HG02588 (cell line): ENCODE results near the gene NLGN1.
"Not testable (repeated sequence)": the region's sequence is repeated elsewhere in the genome, so short reads cannot be mapped to it uniquely, and the experiment has no call there.

Experiments
- ATAC-seq: cut with Tn5 transposase; IDR thresholded peaks from one replicate; pipeline ENCODE4 v1.9.1; 2021; ENCODE audit warnings: mild to moderate bottlenecking, moderate library complexity; ENCODE audit not compliant: unreplicated experiment

The NLGN1 gene

DNA sequence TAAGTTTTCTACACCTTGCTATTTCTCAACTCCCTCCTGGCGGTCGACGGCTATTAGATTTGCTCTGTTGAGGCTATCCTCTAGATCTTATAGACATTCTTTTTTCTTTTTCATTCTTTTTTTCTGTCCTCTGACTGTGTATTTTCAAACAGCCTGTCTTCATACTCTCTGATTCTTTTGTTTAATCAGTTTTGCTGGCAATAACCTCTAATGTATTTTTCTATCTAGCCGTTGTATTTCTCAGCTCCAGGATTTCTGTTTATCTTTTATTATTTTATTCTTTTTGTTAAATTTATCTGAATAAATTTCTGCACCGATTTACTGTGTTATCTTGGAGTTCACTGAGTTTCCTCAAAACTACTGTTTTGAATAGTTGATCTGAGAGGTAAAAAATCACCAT, 31.5 kb downstream of the NLGN1 start:
- no peak for ATAC-seq

DNA sequence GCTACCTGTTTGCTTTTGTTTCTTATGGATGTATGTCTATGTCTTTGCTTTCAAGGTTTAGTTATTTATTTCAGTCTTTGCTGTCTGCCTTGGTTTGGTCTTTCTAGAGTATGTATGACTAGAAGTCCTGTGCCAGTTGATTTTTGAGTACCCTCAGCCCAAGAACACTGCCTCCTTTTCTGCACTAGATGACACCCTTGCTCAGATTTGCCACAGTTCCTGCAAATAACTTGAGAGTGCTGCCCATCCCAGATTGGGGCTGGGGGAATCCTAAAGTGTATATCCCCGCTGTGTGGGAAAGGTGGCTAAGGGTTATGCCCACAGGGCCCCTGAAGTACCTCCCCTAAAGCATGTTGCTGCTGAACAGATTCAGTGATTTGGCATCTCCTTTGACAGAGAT, 32.0 kb downstream of the NLGN1 start:
- no peak for ATAC-seq

- no peak for ATAC-seq
These were observed 33.0 kb downstream of the NLGN1 start for GRCh38 chr3:173430576-173430975.

GRCh38 chr3:173439004-173439403, 41.5 kb downstream of the NLGN1 start:
- no peak for ATAC-seq

DNA sequence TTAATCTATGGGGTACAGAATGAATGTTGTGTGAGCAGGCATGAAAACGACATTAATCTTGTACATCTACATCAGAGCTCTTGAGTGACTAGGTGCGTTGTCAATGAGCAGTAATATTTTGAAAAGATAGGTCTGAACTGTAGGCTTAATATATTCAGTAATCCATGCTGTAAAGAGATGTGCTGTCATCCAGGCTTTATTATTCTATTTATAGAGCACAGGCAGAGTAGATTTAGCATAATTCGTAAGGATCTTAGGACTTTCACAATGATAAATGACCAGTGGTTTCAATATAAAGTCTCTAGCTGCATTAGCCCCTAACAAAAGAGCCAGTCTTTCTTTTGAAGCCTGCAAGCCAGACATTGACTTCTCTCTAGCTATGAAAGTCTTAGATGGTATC, 43.0 kb downstream of the NLGN1 start:
- no peak for ATAC-seq

DNA sequence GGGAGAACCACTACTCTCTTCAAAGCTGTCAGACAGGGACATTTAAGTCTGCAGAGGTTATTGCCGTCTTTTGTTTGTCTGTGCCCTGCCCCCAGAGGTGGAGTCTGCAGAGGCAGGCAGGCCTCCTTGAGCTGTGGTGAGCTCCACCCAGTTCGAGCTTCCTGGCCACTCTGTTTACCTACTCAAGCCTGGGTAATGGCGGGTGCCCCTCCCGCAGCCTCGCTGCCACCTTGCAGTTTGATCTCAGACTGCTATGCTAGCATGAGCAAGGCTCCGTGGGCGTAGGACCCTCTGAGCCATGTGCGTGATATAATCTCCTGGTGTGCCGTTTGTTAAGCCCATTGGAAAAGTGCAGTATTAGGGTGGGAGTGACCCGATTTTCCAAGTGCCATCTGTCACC, 54.0 kb downstream of the NLGN1 start:
- not testable (repeated sequence) for ATAC-seq

DNA sequence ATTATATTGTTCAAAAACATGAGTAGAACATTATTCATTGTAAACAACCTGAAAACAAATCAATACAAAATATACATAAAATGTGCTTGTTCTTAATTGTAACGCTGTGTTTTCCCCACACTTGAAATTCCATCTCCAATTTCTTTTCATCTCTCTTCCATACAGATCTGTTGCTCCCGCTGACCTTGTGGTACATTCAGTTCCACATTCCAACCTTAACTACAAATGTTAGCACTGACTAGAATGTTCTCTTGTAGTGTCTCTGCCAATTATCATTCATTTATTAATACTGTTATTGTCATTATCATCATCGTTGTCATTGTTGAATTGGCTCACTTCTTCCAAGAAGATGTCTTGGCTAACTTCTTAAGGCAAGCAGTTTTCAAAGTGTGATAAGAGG, 65.7 kb downstream of the NLGN1 start:
- ATAC-seq = no peak

- no peak for ATAC-seq
These were observed 67.6 kb downstream of the NLGN1 start for GRCh38 chr3:173465112-173465511.

DNA sequence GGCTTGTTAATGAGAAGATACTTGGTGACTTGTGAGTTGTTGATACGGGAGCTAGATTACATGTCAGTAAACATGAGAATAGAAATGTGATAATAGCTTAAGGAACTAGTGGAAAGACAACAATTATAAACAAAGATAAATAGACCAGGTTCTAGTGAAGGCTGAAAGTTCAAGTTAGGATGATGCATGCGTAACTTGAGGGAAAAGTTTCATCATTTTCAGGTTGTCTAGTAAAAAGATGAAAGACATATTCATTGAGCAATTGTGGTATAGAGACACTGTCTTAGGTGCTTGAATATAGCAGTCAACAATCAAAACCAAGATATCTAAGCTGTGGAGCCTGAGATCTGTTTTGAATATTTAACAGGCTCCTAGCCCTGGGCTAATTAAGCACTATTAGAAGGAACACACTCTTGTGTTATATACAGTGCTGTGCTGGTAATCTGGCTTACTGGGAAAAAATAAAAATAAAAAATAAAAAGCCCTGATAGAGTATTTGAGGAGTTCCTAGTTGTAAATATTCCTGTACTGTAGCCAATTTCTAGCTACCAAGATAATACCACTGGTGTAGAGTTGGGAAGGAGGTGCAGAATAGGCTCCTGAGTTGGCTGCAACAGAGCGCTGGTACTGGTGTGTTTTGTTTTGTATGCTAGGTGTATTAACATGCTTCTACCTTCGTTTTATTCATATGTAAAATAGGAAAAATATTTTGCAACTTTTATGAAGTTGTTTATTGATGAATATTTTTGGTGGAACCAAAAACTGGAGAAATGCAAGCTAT, 68.5 kb downstream of the NLGN1 start:
- ATAC-seq = no peak

GRCh38 chr3:173467501-173467900, 70.0 kb downstream of the NLGN1 start:
- ATAC-seq = no peak

- ATAC-seq = no peak
These were observed 75.7 kb downstream of the NLGN1 start for GRCh38 chr3:173473237-173473636.

GRCh38 chr3:173479301-173479700, 81.8 kb downstream of the NLGN1 start:
- ATAC-seq = no peak

GRCh38 chr3:173501931-173502489, 104.5 kb downstream of the NLGN1 start:
- no peak for ATAC-seq

DNA sequence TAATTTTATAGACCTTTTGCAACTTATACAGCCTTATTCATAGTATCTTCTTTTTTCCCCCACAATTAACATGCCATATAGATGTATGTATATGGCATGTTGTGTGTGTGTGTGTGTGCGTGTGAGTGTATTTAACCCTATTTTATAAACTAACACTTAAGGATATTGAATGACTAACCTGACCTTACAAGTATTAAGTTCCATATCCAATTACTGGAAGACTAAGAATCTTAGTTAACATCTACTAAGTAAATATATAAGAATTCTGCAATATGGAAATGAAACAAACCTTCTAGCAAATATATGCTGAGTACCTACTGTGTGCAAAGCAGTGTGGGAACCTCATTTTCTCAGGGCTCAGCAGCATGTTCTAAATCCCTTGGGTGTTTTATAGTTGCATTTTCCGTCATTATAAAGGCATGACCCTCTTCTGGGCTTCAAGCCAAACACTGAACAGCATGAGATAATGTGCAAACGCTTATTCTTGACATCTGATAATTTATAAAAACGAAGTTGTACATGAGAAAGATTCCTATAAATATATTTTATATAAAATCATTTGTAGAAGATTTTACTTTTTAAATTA, 105.5 kb downstream of the NLGN1 start:
- no peak for ATAC-seq

GRCh38 chr3:173510565-173510964, 113.0 kb downstream of the NLGN1 start:
- no peak for ATAC-seq

DNA sequence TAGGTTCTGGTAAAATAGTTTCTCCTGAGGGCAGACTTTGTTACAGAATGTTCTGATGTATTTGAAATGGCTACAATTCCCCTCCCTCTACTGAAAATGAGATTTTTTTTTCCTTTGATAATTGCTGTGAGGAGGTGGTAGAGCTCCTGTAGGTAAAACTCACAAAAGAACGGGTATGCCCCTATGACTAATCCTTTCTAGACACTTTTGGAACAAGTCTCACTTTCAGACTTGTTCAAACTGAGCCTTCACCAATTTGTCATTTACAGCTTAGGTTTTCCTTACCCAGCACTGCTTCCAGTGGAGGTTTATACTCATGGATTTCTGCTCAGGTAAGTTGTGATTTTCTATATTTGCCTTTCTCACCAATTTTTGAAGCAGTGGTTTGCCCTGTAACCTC, 115.6 kb downstream of the NLGN1 start:
- peak; percentile 66 for ATAC-seq

GRCh38 chr3:173529062-173529711, 131.6 kb downstream of the NLGN1 start:
- peak; percentile 90 for ATAC-seq

DNA sequence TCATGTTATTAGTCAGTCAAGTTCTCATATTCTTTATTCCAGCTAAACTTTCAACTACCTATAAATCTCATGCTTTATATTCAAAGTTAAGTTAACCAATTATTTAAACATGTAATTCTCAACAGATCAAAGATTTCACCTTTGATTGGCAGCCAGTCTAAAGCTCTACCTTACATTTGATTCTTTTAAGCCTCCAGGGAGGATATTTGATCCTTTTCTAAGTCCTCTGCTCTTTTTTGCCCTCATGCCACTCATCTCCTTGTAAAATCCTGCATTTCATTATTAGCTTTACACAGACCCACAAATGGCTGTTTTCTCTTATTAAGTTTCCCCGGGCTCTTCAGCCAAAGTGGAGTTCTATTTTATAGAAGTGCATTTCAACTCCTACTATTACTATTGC, 134.1 kb downstream of the NLGN1 start:
- no peak for ATAC-seq

GRCh38 chr3:173538410-173538809, 140.9 kb downstream of the NLGN1 start:
- ATAC-seq = no peak

DNA sequence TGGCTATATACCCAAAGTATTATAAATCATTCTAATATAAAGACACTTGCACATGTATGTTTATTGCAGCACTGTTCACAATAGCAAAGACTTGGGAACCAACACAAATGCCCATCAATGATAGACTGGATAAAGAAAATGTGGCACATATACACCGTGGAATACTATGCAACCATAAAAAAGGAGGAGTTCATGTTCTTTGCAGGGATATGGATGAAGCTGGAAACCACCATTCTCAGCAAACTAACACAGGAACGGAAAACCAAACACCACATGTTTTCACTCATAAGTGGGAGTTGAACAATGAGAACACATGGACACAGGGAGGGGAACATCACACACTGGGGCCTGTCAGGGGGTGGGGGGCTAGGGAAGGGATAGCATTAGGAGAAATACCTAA, 148.0 kb downstream of the NLGN1 start:
- not testable (repeated sequence) for ATAC-seq

DNA sequence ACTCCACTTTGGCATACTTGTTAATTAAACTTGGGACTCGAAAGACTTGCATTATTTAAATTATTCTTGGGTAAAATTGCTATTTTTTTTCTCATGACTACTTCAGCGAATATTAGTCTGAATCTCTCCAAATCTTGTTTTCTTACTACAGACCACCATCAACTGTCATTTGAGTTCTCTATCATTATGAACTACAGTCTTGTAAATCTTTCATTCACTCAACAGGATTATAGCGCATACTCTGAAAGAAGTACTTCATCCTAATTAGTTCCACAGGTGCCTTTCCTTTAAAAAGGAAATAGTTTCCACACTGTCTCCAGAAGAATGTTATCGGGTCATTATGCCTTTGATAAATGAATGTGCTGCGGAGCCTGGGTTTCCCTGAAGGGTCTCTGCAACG, 149.5 kb downstream of the NLGN1 start:
- no peak for ATAC-seq

DNA sequence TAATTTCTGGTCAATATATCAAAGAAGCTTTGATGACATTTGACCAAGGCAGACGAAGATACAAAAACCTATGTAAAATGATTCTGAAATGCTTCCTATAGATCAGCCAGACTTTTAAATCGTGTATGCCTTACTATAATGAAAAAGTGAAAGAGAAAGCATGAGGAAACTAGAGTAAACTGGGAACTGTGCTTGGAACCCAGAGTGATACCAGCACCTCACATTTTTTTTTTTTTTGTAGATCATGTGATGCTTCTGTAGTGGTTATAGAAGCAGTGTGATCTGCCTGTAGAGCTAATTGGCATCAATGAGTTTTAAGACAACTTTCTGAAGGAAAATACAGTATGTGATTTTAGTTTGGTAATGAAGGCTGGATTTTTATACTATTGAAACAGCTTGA, 150.7 kb downstream of the NLGN1 start:
- no peak for ATAC-seq
